ENCODE measurements around the gene CTSA.

CTSA gene

DNA sequence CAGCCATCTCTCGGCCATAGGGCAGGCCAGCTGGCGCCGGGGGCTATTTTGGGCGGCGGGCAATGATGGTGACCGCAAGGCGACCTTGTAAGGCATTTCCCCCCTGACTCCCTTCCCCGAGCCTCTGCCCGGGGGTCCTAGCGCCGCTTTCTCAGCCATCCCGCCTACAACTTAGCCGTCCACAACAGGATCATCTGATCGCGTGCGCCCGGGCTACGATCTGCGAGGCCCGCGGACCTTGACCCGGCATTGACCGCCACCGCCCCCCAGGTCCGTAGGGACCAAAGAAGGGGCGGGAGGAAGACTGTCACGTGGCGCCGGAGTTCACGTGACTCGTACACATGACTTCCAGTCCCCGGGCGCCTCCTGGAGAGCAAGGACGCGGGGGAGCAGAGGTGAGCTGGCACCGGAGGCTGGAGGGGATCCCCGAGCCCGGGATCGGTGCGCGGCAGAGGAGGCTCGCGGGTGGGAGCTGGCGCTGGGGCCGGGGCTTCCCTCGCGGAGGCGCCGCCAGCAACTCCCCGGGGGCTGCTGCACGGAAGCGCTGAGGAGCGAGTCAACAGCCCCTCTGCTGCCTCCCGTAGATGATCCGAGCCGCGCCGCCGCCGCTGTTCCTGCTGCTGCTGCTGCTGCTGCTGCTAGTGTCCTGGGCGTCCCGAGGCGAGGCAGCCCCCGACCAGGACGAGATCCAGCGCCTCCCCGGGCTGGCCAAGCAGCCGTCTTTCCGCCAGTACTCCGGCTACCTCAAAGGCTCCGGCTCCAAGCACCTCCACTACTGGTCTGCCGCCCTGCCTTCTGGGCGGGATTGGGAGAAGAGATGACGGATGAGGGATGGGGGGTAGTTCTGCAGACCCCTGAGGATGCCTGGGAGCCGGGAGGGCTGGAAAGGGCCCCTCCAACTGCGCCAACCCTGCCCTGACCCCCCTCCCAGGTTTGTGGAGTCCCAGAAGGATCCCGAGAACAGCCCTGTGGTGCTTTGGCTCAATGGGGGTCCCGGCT is at the start of gene CTSA, which contains the start of gene NEURL2:
Gene CTSA (plus strand): TSS at position 351 of the 999 bp plus-strand sequence. CDS start 234 bp downstream, at position 585.
Gene NEURL2 (minus strand): TSS at position 224 of the 999 bp plus-strand sequence. CDS start 217 bp downstream, at position 7.
- peak within 1 kb of the TSS; percentile 12 for H3K27ac ChIP-seq
- DNase-seq (ENCODE audit: low read depth, low spot score), result peak; percentile 27

GRCh38 chr20:45841407-45842129 is 49.6 kb upstream of the CTSA start:
- H3K27ac ChIP-seq, result no peak overlapping the region
- no peak for DNase-seq (ENCODE audit: low read depth, low spot score)

- H3K27ac ChIP-seq, result no peak overlapping the region
- no peak for DNase-seq (ENCODE audit: low read depth, low spot score)
Measured at GRCh38 chr20:45842169-45842812, 48.8 kb upstream of the CTSA start.

DNA sequence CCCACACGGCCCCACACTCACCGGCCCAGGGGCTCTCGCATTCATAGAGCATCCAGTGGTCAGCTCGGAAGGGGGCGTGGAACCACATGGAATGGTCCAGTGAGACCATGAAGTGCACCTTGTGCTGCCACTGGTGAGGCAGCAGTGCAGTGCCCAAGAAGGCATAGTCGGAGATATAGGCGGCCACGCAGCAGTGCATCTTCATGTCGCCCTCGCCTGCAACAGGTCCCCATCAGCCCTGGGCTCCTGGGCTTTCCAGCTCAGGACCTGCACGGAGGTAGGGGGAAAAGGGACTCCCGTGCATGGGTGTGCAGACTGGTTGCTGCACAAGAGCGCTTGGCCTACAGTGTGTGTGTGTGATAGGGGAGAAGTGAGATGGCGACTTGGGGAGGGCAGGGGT is 47.6 kb upstream of the CTSA start:
- DNase-seq (ENCODE audit: low read depth, low spot score), result no peak

GRCh38 chr20:45845452-45845851 is 45.7 kb upstream of the CTSA start:
- no peak for DNase-seq (ENCODE audit: low read depth, low spot score)
- no peak overlapping the region for H3K27ac ChIP-seq

More for the DNA sequence above, 47.6 kb upstream of the CTSA start:
- H3K27ac ChIP-seq, result no peak overlapping the region

GRCh38 chr20:45848421-45848820 is 42.7 kb upstream of the CTSA start:
- no peak for DNase-seq (ENCODE audit: low read depth, low spot score)
- H3K27ac ChIP-seq, result no peak overlapping the region

GRCh38 chr20:45848969-45849582 is 42.1 kb upstream of the CTSA start:
- no peak overlapping the region for H3K27ac ChIP-seq
- no peak for DNase-seq (ENCODE audit: low read depth, low spot score)

DNA sequence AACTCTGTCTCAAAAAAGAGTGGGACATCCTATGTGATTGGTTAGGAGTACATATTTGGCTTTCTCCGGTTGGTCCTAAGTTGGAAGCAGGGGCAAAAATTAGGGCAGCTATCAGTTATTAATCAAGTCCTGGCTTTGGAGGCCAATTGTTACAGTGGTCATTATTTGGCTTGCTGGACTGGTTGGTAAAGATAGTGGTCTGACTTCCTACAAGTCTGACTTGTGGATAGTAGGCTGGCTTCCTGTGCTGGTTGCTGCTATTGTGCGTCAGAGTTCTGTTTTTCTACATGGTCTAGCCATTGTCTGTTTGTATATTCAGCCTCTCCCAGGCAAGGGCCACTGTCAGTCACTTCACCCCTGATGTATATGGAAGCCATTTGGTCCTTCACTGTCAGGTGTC is 40.9 kb upstream of the CTSA start:
- no peak overlapping the region for H3K27ac ChIP-seq
- DNase-seq (ENCODE audit: low read depth, low spot score), result no peak

DNA sequence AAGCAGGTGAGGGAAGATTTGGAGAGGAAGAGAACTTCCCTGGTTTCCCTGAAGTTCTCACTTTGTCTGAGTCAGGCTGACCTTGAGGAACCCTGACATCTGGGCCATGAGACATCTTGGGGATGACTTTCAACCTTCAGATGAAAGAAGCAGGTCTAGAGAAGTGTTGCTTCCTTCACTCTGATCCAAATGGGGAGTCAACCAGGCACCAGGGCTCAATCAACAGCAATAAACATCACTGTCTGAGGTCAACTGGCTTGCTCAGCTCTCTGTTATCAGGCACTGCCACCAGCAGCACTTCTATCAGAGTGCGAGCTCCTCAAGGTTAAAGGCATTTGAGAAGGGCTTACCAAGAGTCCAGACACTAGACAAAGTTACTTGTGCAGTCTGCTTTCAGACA is 40.2 kb upstream of the CTSA start:
- H3K27ac ChIP-seq, result no peak overlapping the region
- DNase-seq (ENCODE audit: low read depth, low spot score), result no peak

DNA sequence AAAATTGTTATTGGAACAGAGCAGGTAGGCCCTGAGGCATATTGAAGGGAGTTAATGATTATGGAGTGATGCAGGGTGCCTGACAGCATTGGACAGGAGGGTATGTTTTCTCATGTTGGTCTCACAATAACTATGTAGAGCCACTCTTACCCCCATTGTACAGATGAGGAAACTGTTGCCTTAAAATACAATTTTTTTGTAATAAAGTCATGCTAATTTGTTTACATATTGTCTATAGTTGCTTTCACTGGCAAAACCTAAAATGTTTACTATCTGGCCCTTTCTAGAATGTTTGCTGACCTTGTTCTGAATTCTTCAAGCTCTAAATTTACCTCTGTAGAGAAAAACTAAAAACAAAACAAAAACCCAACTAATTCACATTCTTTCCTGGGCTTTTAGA is 39.6 kb upstream of the CTSA start:
- no peak overlapping the region for H3K27ac ChIP-seq
- no peak for DNase-seq (ENCODE audit: low read depth, low spot score)

DNA sequence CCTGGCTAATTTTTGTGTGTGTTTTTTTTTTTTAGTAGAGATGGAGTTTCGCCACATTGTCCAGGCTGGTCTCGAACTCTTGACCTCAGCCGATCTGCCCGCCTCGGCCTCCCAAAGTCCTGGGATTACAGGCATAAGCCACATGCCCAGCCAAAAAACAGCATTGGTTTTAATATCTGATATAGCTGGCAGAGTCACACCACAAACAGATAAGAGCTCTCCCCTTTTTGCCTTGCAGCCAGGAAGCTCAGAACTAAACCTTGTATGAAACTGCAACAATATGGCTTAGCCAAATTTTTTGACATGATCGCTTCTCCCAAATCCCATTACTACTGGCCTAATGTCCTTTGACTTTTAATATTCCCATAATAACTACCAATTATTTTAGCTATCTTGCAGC is 38.8 kb upstream of the CTSA start:
- DNase-seq (ENCODE audit: low read depth, low spot score), result no peak
- H3K27ac ChIP-seq, result no peak overlapping the region

GRCh38 chr20:45853484-45853883 is 37.7 kb upstream of the CTSA start:
- no peak overlapping the region for H3K27ac ChIP-seq
- DNase-seq (ENCODE audit: low read depth, low spot score), result no peak

DNA sequence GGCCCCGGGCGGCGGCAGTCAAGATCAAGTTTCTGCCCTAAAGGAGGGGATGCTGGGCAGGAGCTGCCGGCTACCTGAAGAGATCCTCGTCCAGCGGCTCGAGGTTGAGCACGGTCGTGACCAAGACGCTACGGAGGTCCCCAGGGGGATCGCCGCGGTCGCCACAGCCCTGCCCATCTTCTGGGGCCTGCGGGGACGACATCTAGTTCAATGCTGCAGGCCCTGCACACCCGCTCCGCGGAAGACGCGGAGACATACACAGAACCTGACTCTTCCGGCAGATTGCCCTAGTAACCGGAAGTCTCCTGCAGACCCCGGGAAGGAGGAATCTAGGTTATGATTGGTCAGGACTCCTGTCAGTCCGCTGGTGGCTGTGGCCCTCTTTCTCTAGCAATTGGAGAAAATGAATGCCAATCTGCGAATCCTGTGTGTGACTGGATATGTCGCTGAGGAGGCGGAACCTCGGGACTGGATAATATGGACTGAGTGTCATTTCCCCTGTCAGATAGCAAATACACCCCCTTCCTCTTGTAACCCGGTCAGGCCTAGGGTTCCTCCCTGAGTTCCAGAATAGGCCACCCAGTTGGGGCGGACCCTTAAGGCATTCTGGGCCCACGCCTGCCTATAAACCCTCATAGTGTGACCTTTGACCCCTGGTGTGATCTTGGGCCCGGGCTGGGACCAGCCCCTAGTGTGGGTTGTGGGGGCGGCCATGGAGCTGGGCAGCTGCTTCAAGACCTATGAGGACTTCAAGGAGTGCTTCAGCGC is 33.8 kb upstream of the CTSA start, which contains the start of the genes ACOT8 and ZSWIM3:
Gene ACOT8 (minus strand): TSS at position 279 of the 768 bp plus-strand sequence. CDS start 77 bp downstream, at position 202.
Gene ZSWIM3 (plus strand): TSS at position 501 of the 768 bp plus-strand sequence. CDS start 212 bp downstream, at position 713.
- DNase-seq (ENCODE audit: low read depth, low spot score), result peak; percentile 100
- peak within 1 kb of the TSS; percentile 44 for H3K27ac ChIP-seq

DNA sequence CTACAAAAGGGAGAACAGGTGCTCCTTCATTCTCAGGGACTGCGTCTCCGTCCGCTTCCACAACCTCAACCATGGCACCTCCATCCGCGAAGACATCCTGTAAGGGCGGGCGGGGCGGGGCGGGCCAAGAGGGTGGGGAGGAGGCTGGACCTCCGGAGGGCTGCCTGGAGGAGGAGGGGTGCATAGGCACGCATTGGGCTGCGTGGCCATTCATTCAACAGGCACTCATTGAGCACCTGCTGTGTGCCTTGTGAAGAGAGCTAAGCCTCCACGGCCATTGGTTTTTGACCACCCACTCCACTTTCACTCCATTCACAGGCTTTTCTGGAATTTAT is 33.3 kb upstream of the CTSA start:
- H3K27ac ChIP-seq, result peak overlapping the region; percentile 44
- DNase-seq (ENCODE audit: low read depth, low spot score), result no peak

GRCh38 chr20:45859916-45860315 is 31.2 kb upstream of the CTSA start:
- no peak overlapping the region for H3K27ac ChIP-seq
- DNase-seq (ENCODE audit: low read depth, low spot score), result no peak

- DNase-seq (ENCODE audit: low read depth, low spot score), result no peak
Measured at GRCh38 chr20:45860560-45861220, 30.4 kb upstream of the CTSA start.

GRCh38 chr20:45861221-45862075 is 29.7 kb upstream of the CTSA start:
- no peak overlapping the region for H3K27ac ChIP-seq
- DNase-seq (ENCODE audit: low read depth, low spot score), result no peak

More at GRCh38 chr20:45860560-45861220, 30.4 kb upstream of the CTSA start:
- no peak overlapping the region for H3K27ac ChIP-seq

Data from epithelial cell of prostate (primary cell).